Measurements from ENCODE around the gene CHL1. TPM values are rescaled to one million over a fixed set of nuclear protein-coding genes. Genes with fewer than 3 reads are reported as not detected.

The CHL1 gene
- total RNA-seq, 1 donor from 2014 or later, result 7.4 TPM

DNA sequence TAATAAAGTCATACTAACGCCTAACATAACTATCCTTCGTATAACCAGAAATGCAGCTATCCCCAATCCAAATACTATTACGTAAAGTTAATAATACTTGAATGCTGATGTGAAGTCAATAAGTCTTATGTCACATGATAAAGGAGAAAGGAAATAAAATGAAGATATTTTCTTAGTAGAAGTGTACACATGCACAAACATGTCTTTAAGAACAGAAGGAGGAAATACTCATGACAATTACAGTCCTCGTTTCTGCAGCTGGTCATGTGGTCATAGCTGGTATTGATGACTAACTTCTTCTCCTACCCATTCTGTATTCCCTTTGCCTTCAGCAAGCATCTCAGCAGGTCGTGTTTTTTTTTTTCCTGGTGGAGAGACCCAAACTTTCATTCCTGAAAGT is 244.3 kb downstream of the CHL1 start:
- intact Hi-C loops (cut with micrococcal nuclease), result no loop called here
- Mint-ChIP-seq H3K4me1 (no peaks in the 10 kb centered on the region), H3K4me3 (no peak overlapping the region), H3K27ac (no peak overlapping the region), H3K36me3 (ENCODE audit: low read depth) (no peaks in the 10 kb centered on the region), H3K27me3 (no peaks in the 10 kb centered on the region), H3K9me3 (peaks cover 2% of the 10 kb centered on the region)
- no peak for DNase-seq
- CTCF ChIA-PET, result no interaction called here
- no peak for ATAC-seq (ENCODE audit: low read depth)
- no peak for TF ChIP-seq CTCF (IDR thresholded peaks at IDR 0.05)
- POLR2A ChIA-PET, result no interaction called here

- no peak overlapping the region for H3K27ac Mint-ChIP-seq
- TF ChIP-seq CTCF (IDR thresholded peaks at IDR 0.05), result no peak
- intact Hi-C loops (cut with micrococcal nuclease), result no loop called here
- DNase-seq (no peak), ATAC-seq (ENCODE audit: low read depth) (no peak)
- no peak overlapping the region for H3K4me3 Mint-ChIP-seq
- POLR2A ChIA-PET, result no interaction called here
- no peaks in the 10 kb centered on the region for H3K36me3 Mint-ChIP-seq (ENCODE audit: low read depth)
- H3K27me3 Mint-ChIP-seq, result no peaks in the 10 kb centered on the region
- CTCF ChIA-PET, result no interaction called here
- peaks cover 2% of the 10 kb centered on the region for H3K9me3 Mint-ChIP-seq
- no peaks in the 10 kb centered on the region for H3K4me1 Mint-ChIP-seq
Measured at GRCh38 chr3:445960-446359, 249.4 kb downstream of the CHL1 start.

DNA sequence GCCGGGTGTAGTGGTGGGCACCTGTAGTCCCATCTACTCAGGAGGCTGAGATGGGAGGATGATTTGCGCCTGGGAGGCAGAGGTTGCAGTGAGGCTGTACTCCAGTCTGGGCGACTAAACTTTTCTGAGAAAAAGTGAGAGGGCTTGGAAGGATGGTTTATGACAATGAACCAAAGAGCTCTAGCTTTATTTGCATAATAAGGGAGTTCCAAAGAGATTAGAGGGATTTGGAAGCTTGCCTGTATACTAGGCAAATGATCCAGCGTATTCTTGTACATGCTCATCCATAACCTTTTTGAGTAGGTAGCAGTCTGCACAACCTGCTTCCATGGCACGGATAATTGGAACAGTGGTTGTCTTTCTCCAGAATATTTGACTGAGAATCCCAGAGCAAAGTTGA is 251.1 kb downstream of the CHL1 start:
- no peak overlapping the region for H3K27ac Mint-ChIP-seq
- peaks cover 2% of the 10 kb centered on the region for H3K9me3 Mint-ChIP-seq
- intact Hi-C loops (cut with micrococcal nuclease), result no loop called here
- DNase-seq (no peak), ATAC-seq (ENCODE audit: low read depth) (no peak)
- no peak for TF ChIP-seq CTCF (IDR thresholded peaks at IDR 0.05)
- no peaks in the 10 kb centered on the region for H3K27me3 Mint-ChIP-seq
- no peaks in the 10 kb centered on the region for H3K36me3 Mint-ChIP-seq (ENCODE audit: low read depth)
- H3K4me1 Mint-ChIP-seq, result no peaks in the 10 kb centered on the region
- CTCF ChIA-PET, result no interaction called here
- no peak overlapping the region for H3K4me3 Mint-ChIP-seq
- POLR2A ChIA-PET, result no interaction called here

- no peaks in the 10 kb centered on the region for H3K27me3 Mint-ChIP-seq
- H3K36me3 Mint-ChIP-seq (ENCODE audit: low read depth), result no peaks in the 10 kb centered on the region
- CTCF ChIA-PET, result interaction anchor here (0.6 kb wide), 1 partner anchor 648 kb away, joined by 3 read pairs; no protein-coding TSS in a partner anchor
- H3K9me3 Mint-ChIP-seq, result peaks cover 1% of the 10 kb centered on the region
- intact Hi-C loops (cut with micrococcal nuclease), result no loop called here
- POLR2A ChIA-PET, result no interaction called here
- H3K4me3 Mint-ChIP-seq, result no peak overlapping the region
- H3K27ac Mint-ChIP-seq, result no peak overlapping the region
- DNase-seq (no peak), ATAC-seq (ENCODE audit: low read depth) (no peak)
- no peaks in the 10 kb centered on the region for H3K4me1 Mint-ChIP-seq
- no peak for TF ChIP-seq CTCF (IDR thresholded peaks at IDR 0.05)
Measured at GRCh38 chr3:449711-450110, 253.1 kb downstream of the CHL1 start.

DNA sequence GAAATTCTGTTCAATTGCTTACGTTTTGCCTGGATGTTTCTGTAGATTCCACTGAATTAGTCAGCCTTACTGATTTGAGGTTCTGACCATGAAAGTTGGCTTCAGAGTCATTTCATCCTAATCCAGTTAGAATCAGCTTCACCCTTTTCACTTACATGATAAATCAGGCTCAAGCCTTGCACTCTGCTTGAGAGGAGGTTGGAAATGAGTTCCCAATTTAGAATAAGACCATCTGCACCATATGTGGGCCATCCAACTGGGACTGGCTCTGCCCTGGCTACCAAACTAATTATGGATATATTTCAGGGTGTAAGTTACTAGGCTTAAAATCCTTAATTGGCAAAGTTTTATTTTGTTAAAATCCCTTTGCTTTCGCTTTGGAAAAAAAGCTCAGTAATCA is 255.7 kb downstream of the CHL1 start:
- H3K9me3 Mint-ChIP-seq, result no peaks in the 10 kb centered on the region

More for the DNA sequence above, 255.7 kb downstream of the CHL1 start:
- intact Hi-C loops (cut with micrococcal nuclease), result no loop called here
- no peak for DNase-seq
- Mint-ChIP-seq H3K4me3 (no peak overlapping the region), H3K36me3 (ENCODE audit: low read depth) (no peaks in the 10 kb centered on the region), H3K27ac (no peak overlapping the region), H3K27me3 (no peaks in the 10 kb centered on the region), H3K4me1 (no peaks in the 10 kb centered on the region)
- no peak for ATAC-seq (ENCODE audit: low read depth)
- no peak for TF ChIP-seq CTCF (IDR thresholded peaks at IDR 0.05)
- ChIA-PET POLR2A (no interaction called here), CTCF (no interaction called here)

All from activated B cell treated with CpG ODN at 0.5 μM for 24 hours (primary cell).